Left kidney (tissue), 2 donors: ENCODE data around the gene NPAS3. TPM values are rescaled to one million over a fixed set of nuclear protein-coding genes. Genes with fewer than 3 reads are reported as not detected.

Experiments used
- DNase-seq: peaks from one replicate; pipeline ENCODE4 v3.0.0-alpha.2; 2013
- polyA plus RNA-seq: library from polyadenylated mRNA; unstranded; fragments of 120-200 nt; gene quantifications from one replicate; pipeline ENCODE4 v1.2.1, GENCODE V29; 2013; ENCODE audit not compliant: insufficient read length

Gene NPAS3
- polyA plus RNA-seq, 1 donor: 8.7 TPM

DNA sequence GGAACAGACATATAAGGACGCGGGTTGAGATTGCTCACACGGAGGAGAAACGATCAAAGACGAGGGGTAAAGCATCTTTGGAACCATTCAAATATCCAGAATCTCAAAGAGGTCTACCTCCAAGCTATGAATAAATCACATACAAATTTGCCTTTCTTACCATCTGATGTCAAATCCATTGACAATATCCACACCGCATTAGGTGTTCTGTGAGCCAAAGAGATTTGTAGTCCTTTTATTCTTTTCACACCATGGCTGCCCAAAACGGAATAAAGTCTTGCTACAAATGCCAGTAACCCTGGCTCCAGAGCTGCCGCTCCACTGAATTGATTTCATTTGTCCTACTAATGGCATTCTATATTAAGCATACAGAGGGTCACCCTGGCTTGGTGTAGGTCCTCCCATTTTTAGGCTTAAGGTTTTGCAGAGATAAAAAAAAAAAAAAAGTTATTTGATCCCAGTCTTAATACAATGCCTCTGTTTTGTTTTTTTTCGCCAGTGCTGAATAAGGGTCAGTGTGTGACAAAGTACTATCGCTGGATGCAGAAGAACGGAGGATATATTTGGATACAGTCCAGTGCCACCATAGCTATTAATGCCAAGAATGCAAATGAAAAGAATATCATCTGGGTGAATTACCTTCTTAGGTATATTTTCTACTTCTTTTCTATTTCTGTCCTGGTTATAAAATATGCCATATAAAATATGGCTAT lies 854.9 kb downstream of the NPAS3 start:
- DNase-seq: no peak

DNA sequence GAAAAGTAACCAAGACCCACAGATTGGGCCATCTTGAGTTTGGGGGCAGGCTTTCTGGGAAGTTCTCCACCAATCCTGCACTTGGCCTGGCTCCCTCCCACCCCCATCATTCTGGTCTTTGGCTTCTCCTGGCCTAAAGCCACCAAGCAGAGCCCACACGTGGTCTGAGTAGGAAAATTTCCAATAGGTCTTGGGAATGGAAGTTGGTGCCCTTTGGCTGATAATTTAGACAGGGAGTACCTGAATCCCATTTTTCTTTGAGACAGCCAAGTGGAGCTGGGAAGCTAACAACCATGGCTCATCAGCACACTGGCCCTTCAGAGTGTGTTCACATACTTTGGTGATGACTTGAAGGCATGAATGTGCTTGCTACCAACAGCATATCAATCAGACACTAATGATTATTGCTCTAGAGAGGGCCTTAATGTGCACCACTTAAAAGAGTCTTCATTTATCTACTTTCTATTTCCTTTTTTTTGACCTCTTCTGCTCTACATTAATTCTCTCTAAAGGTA lies 856.2 kb downstream of the NPAS3 start:
- no peak for DNase-seq

DNA sequence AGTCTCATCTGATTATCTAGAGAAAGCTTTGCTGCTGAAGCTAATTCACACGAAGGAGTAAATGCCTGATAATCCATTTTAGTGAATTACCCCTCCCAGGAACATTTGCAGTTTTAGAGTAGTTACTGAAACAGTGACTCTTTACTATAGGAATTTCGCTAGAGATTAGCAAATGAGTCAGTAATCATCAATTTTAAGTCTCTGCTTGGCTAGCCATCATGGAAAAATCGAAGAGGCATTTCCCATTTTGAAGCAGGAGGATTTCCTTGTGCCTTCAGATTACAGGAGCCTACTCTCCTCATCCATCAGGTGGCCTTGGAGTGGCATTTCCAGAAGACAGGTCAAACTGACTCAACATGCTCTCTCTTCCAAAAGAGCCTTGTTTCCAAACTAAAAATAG lies 857.7 kb downstream of the NPAS3 start:
- DNase-seq: no peak

DNA sequence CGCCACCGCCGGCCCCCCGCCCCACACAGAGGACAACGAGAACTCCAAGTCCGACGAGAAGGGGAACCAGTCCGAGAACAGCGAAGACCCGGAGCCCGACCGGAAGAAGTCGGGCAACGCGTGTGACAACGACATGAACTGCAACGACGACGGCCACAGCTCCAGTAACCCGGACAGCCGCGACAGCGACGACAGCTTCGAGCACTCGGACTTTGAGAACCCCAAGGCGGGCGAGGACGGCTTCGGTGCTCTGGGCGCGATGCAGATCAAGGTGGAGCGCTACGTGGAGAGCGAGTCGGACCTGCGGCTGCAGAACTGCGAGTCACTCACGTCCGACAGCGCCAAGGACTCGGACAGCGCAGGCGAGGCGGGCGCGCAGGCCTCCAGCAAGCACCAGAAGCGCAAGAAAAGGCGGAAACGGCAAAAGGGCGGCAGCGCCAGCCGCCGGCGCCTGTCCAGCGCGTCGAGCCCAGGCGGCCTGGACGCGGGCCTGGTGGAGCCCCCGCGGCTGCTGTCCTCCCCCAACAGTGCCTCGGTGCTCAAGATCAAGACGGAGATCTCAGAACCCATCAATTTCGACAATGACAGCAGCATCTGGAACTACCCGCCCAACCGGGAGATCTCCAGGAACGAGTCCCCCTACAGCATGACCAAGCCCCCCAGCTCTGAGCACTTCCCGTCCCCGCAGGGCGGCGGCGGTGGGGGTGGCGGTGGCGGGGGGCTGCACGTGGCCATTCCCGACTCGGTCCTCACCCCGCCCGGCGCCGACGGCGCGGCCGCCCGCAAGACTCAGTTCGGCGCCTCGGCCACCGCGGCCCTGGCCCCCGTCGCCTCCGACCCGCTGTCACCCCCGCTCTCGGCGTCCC lies 861.3 kb downstream of the NPAS3 start:
- DNase-seq: no peak

DNA sequence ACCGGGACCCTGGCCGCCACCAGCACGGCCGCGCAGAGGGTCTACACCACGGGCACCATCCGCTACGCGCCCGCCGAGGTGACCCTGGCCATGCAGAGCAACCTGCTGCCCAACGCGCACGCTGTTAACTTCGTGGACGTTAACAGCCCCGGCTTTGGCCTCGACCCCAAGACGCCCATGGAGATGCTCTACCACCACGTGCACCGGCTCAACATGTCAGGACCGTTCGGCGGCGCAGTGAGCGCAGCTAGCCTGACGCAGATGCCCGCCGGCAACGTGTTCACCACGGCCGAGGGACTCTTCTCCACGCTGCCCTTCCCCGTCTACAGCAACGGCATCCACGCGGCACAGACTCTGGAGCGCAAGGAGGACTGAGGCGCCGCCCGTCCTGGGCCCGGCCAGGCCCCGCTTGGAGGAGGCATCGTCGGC lies 862.1 kb downstream of the NPAS3 start:
- no peak for DNase-seq

DNA sequence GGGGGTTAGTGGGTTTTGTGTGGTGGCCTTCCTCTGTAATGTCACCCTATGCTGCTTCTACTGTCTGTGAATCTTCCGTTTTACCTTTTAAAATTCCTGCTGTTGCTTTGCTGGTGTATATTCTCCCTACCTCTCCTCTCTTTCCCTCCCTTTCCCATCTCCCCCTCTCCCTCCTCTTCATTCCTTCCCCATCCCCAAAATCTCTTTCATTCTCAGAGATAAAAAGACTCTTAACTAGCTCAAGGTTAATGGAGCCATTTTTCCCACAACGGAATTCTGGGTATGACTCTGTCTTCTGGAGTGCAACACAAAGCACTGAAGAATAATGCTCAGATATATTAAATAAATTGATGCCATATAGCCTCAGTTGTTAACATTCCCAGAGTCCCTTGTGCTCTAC lies 864.1 kb downstream of the NPAS3 start:
- DNase-seq: no peak

DNA sequence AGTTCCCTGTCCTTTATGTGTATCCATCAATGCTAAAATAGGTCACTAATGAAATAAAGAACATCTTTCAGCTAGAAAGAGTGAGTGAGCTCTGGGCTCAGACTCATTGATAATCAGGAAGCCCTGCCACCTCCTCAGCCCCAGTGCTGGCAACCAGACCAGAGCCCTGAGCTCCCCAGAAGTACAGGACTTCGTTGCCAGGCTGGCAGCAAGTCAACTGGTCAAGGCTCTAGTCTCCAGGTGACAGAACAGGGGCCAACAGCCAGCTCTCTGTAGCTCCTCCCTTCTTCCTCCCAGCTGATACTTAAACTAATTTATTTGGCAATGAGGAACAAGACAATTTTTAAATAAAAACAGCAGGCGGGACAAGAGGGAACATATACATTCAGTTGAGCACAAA lies 866.9 kb downstream of the NPAS3 start:
- DNase-seq: no peak

DNA sequence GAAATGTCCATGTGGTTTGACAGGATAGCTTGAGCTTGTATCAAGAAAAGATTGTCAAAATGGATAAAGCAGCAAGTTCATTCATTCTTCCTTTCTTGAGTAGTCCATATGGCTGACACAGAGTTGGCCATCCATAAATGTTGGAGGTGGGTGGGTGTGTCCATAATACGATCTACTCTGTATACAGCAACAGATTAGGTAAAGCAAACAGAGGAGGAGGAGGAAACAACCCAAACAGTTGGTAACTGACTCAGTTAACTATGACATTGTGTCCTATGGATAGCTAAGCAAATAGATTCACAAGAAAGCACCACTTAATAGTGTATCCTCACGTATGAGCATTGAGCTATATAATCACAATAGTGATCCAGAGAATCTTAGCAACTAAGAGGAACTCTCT lies 868.2 kb downstream of the NPAS3 start:
- DNase-seq: no peak

DNA sequence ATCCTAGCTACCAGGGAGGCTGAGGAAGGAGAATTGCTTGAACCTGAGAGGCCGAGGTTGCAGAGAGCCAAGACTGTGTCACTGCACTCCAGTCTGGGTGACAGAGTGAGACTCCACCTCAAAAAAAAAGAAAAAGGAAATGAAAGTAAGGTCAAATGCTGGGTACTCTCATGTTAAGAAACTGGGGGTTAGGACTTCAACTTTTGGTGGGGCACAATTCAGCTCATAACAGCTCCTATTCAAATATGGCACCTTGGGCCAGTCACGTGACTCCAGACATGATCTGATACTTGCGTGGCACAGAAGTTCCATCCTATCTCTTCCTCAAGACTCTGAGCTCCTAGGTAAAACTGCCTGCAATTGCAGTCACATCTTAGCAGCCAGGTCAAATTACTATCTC lies 869.5 kb downstream of the NPAS3 start:
- DNase-seq: no peak

DNA sequence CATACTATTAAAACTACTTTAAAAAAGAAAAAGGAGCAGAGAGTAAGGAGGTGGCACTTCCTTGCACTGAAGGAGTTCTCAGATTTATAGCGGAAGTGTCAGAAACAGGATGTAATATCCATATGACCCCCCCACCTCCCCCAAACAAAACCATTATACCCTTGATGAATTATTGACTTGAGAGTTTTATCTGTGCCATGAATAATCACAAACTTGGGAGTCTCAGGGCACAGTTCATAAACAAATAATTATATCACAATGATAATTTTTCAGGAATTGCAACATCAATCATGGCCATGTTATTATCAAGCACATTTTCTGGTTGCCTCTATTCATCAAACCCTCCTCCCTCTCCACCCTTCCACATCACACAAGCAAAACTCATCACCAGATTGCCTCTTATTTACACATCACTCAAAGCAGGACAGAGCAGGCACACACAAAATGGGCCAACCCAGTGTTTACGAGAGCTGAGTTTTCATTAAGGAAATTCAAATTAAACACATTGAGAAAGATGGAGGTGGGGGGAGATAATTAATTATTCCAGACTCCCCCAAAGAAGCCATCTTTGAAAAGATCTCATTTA lies 870.8 kb downstream of the NPAS3 start:
- no peak for DNase-seq

DNA sequence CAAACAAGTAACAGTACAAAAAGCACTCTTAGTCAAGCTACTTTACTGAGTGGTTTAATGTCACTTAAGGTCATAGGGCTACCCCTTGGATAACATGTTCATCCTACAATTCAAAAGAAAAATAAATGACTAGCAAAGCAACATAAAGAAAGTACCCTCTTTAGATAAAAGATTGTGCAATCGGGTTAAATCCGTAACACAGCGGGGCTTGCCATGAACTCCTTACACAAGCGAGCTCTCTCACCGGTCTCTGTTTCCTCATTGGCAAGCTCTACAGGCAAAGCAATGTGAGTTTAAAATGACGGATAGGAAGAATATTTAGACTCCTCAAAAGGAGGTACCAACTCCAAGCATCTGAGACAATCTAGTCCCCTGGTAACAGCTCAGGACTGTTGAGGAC lies 871.6 kb downstream of the NPAS3 start:
- DNase-seq: no peak

DNA sequence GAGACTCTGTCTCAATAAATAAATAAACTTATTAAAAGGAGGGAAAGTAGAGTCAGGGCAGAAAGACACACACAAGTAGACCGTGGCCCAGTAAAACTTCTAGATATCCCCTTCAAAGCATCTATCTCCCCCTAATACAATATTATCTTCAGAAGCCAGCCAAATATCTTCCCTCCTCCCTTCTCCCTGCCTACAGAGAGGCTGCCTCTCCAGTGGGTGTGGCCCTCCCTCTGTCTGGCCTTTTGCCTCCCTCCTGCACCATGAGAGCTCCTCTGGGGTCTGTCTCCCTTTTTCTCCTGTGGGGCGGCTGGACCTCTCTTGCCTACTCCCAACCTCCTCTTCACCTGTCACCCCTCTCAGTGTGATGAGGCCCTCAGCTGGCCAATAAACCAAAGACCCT lies 873.0 kb downstream of the NPAS3 start:
- no peak for DNase-seq

DNA sequence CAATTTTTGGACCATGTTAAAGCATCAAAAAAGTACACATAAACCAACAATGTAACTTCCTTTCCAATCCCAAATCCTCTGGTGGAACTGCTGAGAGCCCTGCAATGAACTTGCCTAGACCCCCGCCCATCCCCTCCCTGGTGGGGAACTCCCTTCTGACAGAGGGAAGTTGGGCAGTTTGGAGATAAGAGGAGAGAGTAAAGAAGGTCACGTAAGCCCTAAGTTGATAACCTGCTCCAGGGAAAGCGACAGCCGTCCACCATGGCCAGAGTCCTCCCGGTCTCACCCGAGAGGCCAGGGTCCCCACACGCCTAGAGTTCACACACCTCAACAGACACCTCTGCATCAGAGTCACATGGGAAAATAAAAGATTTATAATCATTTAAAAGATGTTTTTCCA lies 873.5 kb downstream of the NPAS3 start:
- no peak for DNase-seq

DNA sequence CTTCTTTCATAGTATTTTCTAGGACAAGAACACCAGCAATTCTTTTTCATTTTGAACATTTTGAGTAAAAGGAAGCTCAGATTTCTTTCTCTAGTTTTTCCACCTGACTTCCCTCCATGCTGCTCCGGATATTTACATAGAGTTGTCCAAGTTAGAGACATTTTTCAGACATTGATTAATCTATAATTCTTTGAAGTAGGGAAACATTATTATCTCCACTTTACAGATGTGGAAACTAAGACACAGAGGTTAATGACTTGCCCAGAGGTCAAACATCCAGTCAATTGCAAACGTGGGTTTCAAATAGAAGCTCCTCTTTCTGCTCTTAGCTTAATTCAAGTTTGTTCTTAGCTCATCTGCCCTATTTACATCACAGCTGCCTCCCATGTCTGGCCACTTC lies 873.9 kb downstream of the NPAS3 start:
- no peak for DNase-seq

DNA sequence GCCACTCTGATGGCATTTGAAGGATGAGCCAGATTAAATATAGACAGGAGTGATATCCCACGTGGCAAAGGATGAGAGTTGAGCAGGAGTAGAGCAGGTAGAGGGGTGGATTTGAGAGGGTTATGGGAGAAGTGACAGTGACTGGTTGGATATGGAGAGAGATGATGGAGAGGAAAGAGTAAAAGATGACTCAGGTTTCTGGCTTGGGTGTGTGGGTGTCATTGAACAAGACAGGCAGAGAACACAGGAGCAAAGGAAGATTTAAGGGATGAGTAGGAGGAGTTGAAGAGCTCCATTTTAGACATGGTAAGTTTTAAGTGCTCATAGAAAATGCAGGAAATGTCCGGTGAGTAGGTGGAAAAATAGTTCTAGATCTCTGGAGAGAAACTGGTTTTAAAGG lies 875.3 kb downstream of the NPAS3 start:
- DNase-seq: no peak

DNA sequence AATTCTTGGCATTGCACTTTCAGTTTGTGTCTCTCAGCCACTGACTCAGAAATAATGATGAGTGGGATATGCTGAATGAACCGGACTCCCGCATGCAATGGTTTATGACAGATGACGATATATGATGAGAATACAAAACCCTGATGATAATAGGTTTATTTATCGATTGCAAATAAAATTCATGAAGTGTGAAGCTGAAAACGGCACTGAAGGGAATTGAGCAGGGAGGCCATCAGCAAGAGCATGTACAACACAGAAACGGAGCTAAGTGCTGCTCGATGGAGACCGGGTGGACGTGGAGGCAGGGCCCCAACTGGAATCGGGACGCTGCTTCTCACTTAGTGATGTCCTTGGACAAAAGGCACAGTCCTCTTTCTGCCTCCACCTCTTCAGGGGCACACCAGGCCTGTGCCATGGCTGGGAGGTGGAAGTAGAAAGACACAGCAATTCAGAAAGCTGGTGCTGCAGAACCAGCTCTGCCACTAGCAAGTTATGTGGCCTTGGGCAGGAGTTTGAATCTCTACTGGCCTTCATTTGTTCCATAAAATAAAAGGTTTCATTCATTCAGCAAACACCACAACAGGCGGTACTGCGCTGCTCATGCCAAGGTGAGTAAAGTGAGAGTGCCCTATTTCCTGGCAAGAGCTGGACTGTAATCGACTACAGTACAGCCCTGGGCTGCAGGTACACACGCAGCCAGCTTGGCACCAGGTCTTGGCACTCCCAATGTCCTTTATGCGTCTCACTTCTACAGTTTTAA lies 895.2 kb downstream of the NPAS3 start:
- DNase-seq: no peak

DNA sequence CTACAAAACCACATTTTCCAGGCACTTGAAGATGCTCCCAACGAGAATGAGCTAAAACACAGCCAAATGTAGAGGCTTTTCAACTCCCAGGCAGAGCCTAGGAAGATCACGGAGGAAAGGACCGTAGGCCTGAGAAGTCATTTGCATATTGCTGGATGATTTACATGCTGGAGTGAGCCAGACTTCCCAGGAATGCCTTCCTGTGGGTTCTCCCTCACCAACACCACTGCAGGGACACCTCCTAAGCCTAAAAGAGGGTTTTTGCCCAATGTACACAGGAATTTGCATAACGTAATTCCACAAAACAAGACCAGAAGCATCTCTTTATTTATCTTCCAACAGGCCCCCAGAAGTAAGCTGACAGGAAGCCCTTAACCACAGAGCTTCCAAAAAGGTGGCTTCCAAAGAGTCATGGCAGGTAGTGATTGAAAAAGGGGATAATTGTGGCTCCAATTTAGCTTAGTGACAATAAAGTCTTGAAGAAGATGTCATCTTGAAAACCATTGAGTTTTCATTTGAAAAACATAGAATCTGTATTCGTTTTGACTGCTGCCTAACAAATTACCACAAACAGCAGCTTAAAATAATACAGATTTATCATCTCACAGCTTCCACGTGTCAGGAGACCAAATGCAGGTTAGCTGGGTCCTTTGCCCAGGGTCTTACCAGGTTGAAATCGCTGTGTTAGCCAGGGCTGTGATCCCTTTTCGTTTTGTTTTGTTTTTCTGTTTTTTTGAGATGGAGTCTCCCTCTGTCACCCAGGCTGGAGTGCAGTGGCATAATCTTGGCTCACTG lies 896.0 kb downstream of the NPAS3 start:
- DNase-seq: no peak

DNA sequence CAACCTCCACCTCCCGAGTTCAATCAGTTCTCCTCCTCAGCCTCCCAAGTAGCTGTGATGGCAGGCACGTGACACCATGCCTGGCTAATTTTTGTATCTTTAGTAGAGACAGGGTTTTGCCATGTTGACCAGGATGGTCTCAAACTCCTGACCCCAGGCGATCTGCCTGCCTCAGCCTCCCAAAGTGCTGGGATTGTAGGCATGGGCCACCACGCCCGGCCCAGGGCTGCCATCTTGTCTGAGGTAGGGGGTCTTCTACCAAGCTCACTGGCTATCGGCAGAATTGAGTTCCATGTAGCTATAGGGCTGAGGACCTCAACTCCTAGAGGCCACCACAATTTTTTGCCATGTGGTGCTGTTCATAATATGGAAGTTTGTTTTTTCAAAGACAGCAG lies 896.6 kb downstream of the NPAS3 start:
- no peak for DNase-seq

DNA sequence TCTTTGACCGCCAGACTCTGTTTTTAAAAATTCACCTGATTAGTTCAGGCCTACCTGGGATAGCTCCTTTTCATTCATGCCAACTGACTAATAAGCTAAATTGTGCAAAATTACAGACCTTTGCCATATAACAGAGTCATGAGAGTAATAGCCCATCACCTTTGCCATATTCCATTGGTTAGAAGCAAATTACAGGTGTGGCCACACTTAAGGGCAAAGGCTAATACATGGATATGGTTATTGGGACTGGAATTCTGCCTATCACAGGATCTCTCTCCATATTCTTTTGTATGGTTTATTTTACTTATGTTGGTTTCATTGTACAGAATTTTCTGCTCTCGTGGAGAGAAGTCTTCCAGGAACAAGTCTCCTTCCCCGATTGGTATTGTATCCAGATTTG lies 897.0 kb downstream of the NPAS3 start:
- no peak for DNase-seq

DNA sequence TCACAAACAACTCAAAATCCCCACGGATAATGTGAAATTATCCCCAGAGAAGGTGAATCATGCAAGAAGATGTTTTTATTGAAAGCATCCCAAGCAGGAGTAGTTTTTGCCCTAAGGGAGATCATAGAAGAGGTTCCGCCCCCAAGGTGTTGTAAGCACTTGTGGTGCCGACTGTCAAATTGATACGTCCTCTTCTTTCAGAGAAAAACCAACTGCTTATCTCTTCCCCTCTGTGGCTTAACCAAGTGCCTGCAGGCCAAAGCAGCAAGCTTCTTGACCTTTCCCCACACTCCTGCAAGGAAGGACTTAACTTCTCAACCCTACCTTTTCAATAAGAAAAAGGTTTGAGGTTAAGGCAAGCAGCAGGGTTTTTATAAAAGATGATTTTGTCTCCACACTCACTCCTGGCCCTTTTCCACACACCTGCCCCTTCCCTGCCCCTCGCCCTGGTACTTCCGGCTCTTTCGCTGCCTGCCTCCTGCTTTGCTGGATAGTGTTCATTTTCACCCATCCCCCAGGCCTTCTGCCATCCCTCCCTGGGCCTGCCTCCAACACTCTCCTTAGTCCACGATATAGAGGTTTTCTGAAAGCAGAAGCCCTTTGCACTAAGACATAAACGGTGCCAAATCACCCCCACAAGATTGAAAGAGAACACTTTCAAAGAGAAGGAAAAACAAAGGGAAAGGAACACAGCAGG lies 897.7 kb downstream of the NPAS3 start:
- no peak for DNase-seq
